GM23248 (cell line): ENCODE measurements around the gene DDX60. TPM values are rescaled to one million over a fixed set of nuclear protein-coding genes. Genes with fewer than 3 reads are reported as not detected.
"Not testable (repeated sequence)": the region's sequence is repeated elsewhere in the genome, so short reads cannot be mapped to it uniquely, and the experiment has no call there.

Experiments used
- DNase-seq: peaks from one replicate; pipeline ENCODE4 v3.0.0-alpha.2; 2015
- H2AFZ ChIP-seq: fragments of 200-600 bp; sonication (generic); 2 replicates; pipeline ENCODE4 v1.6.1; 2016; ENCODE audit warnings: antibody characterized with exemption
- H3F3A ChIP-seq: fragments of 200-600 bp; sonication (generic); 2 replicates; pipeline ENCODE4 v1.6.1; 2016; ENCODE audit warnings: mild to moderate bottlenecking, antibody characterized with exemption, mixed run types; ENCODE audit not compliant: insufficient read depth
- H3K27ac ChIP-seq: fragments of 200-600 bp; sonication (generic); 2 replicates; pipeline ENCODE4 v1.5.1; 2016; ENCODE audit warnings: mild to moderate bottlenecking
- H3K27me3 ChIP-seq: fragments of 200-600 bp; sonication (generic); replicated peaks from 2 replicates; pipeline ENCODE4 v1.6.1; 2016; ENCODE audit warnings: mild to moderate bottlenecking; ENCODE audit not compliant: insufficient read depth
- H3K36me3 ChIP-seq: fragments of 200-600 bp; sonication (generic); 2 replicates; pipeline ENCODE4 v1.6.1; 2016; ENCODE audit warnings: low read depth, mild to moderate bottlenecking
- H3K4me1 ChIP-seq: fragments of 200-600 bp; sonication (generic); 2 replicates; pipeline ENCODE4 v1.6.1; 2016; ENCODE audit warnings: mild to moderate bottlenecking; ENCODE audit not compliant: insufficient read depth
- H3K4me2 ChIP-seq: fragments of 200-600 bp; sonication (generic); one replicate; pipeline ENCODE4 v1.6.1; 2016; ENCODE audit warnings: mild to moderate bottlenecking; ENCODE audit not compliant: unreplicated experiment
- H3K4me3 ChIP-seq: fragments of 200-600 bp; sonication (generic); 2 replicates; pipeline ENCODE4 v1.5.1; 2016; ENCODE audit warnings: mild to moderate bottlenecking
- H3K79me2 ChIP-seq: fragments of 200-600 bp; sonication (generic); 2 replicates; pipeline ENCODE4 v1.6.1; 2016; ENCODE audit warnings: mild to moderate bottlenecking; ENCODE audit not compliant: insufficient read depth
- H3K9ac ChIP-seq: fragments of 200-600 bp; sonication (generic); 2 replicates; pipeline ENCODE4 v1.6.1; 2016; ENCODE audit warnings: mild to moderate bottlenecking
- H3K9me2 ChIP-seq: fragments of 200-600 bp; sonication (generic); 2 replicates; pipeline ENCODE4 v1.6.1; 2016; ENCODE audit warnings: mixed run types, mild to moderate bottlenecking, moderate library complexity; ENCODE audit not compliant: insufficient read depth
- H3K9me3 ChIP-seq: fragments of 200-600 bp; sonication (generic); one replicate; pipeline ENCODE4 v1.6.1; 2017; ENCODE audit warnings: low read depth
- H4K20me1 ChIP-seq: fragments of 200-600 bp; sonication (generic); 2 replicates; pipeline ENCODE4 v1.6.0; 2016; ENCODE audit not compliant: insufficient read depth
- EZH2 ChIP-seq: fragments of 200-600 bp; sonication (generic); IDR thresholded peaks from 2 replicates; pipeline ENCODE4 v1.6.1; 2018; ENCODE audit warnings: antibody characterized with exemption, mild to moderate bottlenecking; ENCODE audit not compliant: insufficient read depth, poor library complexity, severe bottlenecking
- EZH2phosphoT487 ChIP-seq: fragments of 200-600 bp; sonication (generic); IDR thresholded peaks from 2 replicates; pipeline ENCODE4 v1.6.1; 2018; ENCODE audit warnings: antibody characterized with exemption, moderate library complexity, mild to moderate bottlenecking, low read depth; ENCODE audit not compliant: insufficient read depth
- WGBS, 2 experiments: methylation state at CpG; one replicate each; pipeline ENCODE4 v1.1.6; 2015 to 2017; ENCODE audit warnings: low lambda C conversion rate in 2 of 2, low coverage in 1 of 2; ENCODE audit errors: missing lambda C conversion rate in 2 of 2; 5-methylcytosine and 5-hydroxymethylcytosine counted together
- in situ Hi-C: fragments of 300-500 bp; cut with MboI; formaldehyde crosslinking; loops from 2 replicates; pipeline ENCODE4 v1.15.0; 2020
- polyA plus RNA-seq: library from polyadenylated mRNA; unstranded; fragments of >200 nt; fragmentation: Nextera tagmentation; extraction: Ambion mirVana; gene quantifications from 2 replicates; pipeline ENCODE4 v1.2.1, GENCODE V29; 2016
- total RNA-seq: library from RNA; depleted of rRNA; stranded (reverse); fragments of >200 nt; shearing (Covaris generic); gene quantifications from 2 replicates; pipeline ENCODE4 v1.2.3, GENCODE V29; 2014

DDX60 gene
- total and polyA plus RNA-seq, 2 experiments from 2014 or later: 1.8 to 7.1 TPM

DNA sequence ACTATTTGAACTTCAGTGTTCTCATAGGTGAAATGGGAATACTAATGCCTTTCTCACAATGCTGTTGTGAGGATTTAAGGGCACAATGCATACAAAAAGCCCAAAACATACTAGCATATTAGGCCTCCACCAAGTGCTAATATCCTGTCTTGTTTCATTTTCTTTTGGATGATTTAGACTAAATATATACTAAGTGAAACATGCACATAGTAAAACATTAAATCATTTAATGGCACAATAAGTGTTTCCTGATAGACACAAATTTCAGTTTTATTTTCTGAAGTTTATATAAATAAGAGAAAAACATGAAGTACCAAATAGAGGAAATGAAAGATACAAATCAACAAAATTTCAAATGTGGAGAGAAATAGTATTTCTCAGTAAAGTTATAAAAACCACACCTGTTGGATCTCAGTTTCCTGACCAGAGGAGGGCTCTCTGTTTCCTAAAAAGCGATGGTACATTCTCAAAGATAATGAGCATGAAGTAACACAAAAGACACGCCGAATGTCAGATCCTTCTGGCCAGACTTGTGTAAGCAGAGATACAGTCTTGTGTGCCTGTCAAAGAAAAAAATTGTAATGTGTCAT is 25.1 kb downstream of the DDX60 start:
- H3K9me2 ChIP-seq: no peaks in the 10 kb centered on the region
- no peaks in the 10 kb centered on the region for H3K4me1 ChIP-seq
- H3K79me2 ChIP-seq: no peaks in the 10 kb centered on the region
- no peaks in the 10 kb centered on the region for H3F3A ChIP-seq
- TF ChIP-seq EZH2 (no peak), EZH2phosphoT487 (no peak)
- H2AFZ ChIP-seq: no peak overlapping the region
- H3K4me3 ChIP-seq: no peak overlapping the region
- H3K36me3 ChIP-seq: no peaks in the 10 kb centered on the region
- H3K27ac ChIP-seq: no peak overlapping the region
- in situ Hi-C loops: no loop called here
- H4K20me1 ChIP-seq: no peaks in the 10 kb centered on the region
- no peak for DNase-seq
- H3K27me3 ChIP-seq: no peaks in the 10 kb centered on the region
- 96 to 97% methylated on average over 3 of the region's 3 CpGs for WGBS, 2 experiments
- H3K4me2 ChIP-seq: no peak overlapping the region
- no peaks in the 10 kb centered on the region for H3K9me3 ChIP-seq
- no peak overlapping the region for H3K9ac ChIP-seq

DNA sequence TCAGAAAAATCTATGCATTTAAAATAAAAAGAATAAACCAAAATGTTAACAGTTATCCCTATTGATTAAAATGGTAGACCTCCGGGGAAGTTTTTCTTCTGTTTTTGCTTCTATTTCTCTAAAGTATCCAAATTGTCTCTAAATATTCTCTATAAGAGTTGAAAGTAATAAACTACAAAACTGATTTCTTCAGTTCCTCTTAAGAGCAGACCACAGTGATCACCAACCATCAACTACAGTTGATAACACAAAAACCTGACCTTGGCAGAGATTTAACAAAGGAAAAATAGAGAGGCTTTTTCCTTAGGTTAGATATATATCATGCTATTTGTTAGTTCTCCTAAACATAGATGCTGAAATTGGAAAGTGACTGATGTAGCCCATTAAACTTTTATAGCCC is 27.3 kb downstream of the DDX60 start:
- DNase-seq: no peak
- no peaks in the 10 kb centered on the region for H3K9me2 ChIP-seq
- no peaks in the 10 kb centered on the region for H4K20me1 ChIP-seq
- H3K27me3 ChIP-seq: no peaks in the 10 kb centered on the region
- no peaks in the 10 kb centered on the region for H3F3A ChIP-seq
- no peaks in the 10 kb centered on the region for H3K36me3 ChIP-seq
- in situ Hi-C loops: no loop called here
- H3K4me1 ChIP-seq: no peaks in the 10 kb centered on the region
- no peak overlapping the region for H3K27ac ChIP-seq
- no peak overlapping the region for H3K4me2 ChIP-seq
- no peak overlapping the region for H3K9ac ChIP-seq
- no peak for TF ChIP-seq EZH2
- TF ChIP-seq EZH2phosphoT487: no peak
- no peaks in the 10 kb centered on the region for H3K79me2 ChIP-seq
- no peaks in the 10 kb centered on the region for H3K9me3 ChIP-seq
- no peak overlapping the region for H2AFZ ChIP-seq
- H3K4me3 ChIP-seq: no peak overlapping the region
- WGBS, 2 experiments: 94 to 100% methylated on average over 1 of the region's 1 CpG

GRCh38 chr4:168285850-168286249 is 32.7 kb downstream of the DDX60 start:
- H3F3A ChIP-seq, H3K27ac ChIP-seq, H3K9me3 ChIP-seq, H3K9me2 ChIP-seq, DNase-seq, H3K36me3 ChIP-seq, H2AFZ ChIP-seq, H3K4me3 ChIP-seq, H4K20me1 ChIP-seq, H3K4me2 ChIP-seq, H3K79me2 ChIP-seq, in situ Hi-C loops, H3K4me1 ChIP-seq, H3K9ac ChIP-seq, H3K27me3 ChIP-seq: not testable (repeated sequence)
- 92 to 100% methylated on average over 1 of the region's 1 CpG for WGBS, 2 experiments

DNA sequence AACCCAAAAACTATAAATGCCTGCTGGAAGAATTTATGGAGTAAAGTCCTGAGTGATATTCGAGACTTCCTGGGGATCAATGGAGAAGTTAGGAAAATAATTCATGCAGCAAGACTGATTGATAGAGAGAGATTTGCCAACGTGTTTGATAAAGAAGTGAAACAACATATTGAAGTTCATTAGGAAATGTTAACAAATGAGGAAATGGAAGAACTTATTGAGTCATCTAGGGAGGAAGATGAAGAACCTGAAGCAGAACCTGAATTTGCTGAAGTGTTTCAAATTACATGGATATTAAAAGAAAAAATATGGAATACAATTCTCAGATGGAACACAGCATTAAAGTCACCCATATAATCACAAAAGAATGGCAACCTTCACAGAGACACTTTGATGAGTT is 39.0 kb downstream of the DDX60 start:
- Histone ChIP-seq H3K9me2 (no peaks in the 10 kb centered on the region), H3K79me2 (no peaks in the 10 kb centered on the region), H3K9me3 (no peaks in the 10 kb centered on the region), H3K4me2 (no peak overlapping the region), H3K36me3 (no peaks in the 10 kb centered on the region; the same call in 1 of the 2 replicates), H3K27me3 (no peaks in the 10 kb centered on the region), H2AFZ (no peak overlapping the region), H3K4me3 (no peak overlapping the region), H4K20me1 (no peaks in the 10 kb centered on the region), H3K4me1 (no peaks in the 10 kb centered on the region), H3K9ac (no peak overlapping the region), H3F3A (no peaks in the 10 kb centered on the region), H3K27ac (no peak overlapping the region)
- DNase-seq: no peak
- WGBS, 2 experiments: 77 to 79% methylated on average over 2 of the region's 2 CpGs
- in situ Hi-C loops: no loop called here
- TF ChIP-seq EZH2phosphoT487: no peak
- TF ChIP-seq EZH2: no peak

- H3K4me1 ChIP-seq: no peaks in the 10 kb centered on the region
- no peak overlapping the region for H3K9ac ChIP-seq
- no peaks in the 10 kb centered on the region for H3K27me3 ChIP-seq
- H3K36me3 ChIP-seq: no peaks in the 10 kb centered on the region; the same call in 1 of the 2 replicates
- TF ChIP-seq EZH2: no peak
- no peak for TF ChIP-seq EZH2phosphoT487
- H2AFZ ChIP-seq: no peak overlapping the region
- in situ Hi-C loops: no loop called here
- H3K9me2 ChIP-seq: no peaks in the 10 kb centered on the region
- H3K4me3 ChIP-seq: no peak overlapping the region
- H3K9me3 ChIP-seq: no peaks in the 10 kb centered on the region
- no peaks in the 10 kb centered on the region for H3K79me2 ChIP-seq
- DNase-seq: no peak
- H4K20me1 ChIP-seq: no peaks in the 10 kb centered on the region
- WGBS, 2 experiments: 81% methylated on average over 2 of the region's 2 CpGs
- no peak overlapping the region for H3K4me2 ChIP-seq
- H3F3A ChIP-seq: no peaks in the 10 kb centered on the region
- H3K27ac ChIP-seq: no peak overlapping the region
Measured at GRCh38 chr4:168275836-168276235, 42.7 kb downstream of the DDX60 start.
